GM19455 (cell line): ENCODE measurements around the gene KLK5.

ENCODE experiments used
- ATAC-seq: cut with Tn5 transposase; IDR thresholded peaks from one replicate; pipeline ENCODE4 v1.9.1; 2021; ENCODE audit not compliant: unreplicated experiment

KLK5 gene

DNA sequence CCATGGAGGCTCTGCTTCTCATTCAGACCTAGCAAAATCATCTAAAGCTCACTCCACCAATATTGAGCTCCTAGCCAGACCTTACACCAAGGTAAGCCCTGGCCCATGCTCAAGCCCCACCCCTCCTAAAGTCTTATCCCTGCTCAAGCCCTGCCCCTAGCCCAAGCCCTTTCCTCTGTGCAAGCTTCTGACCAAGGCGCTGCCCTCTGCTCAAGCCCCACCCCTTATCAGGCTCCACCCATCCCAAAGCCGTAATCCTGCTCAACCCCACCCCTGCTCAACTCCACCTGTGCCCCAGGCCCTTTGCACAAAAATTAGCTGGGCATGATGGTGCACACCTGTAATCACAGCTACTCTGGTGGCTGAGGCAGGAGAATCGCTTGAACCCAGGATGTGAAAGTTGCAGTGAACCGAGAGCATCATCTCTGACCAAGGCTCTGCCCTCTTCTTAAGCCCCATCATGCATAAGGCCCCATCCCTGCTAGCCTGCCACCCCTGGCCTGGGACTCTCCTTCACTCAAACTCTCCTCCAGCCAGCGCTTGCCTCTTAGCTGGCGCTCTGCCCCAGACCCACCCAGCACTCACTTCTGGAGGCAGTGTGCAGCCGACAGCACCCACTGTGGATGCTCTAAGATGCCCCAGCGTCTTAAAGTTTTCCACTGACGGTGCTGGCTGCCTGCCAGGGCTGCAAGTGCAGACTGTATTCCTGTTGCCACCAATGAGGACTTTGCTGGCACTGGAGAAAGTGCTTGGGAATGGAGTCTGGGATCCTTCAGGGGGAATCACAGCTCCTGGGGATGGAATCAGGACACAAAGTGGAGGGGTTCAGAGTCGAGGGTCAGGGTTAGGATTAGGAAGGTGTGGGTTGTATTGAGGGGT is 58.1 kb downstream of the KLK5 start:
- ATAC-seq, result no peak
